NK-92 (cell line): Measurements from ENCODE around the gene PCNX2.

Experiments used
- DNase-seq: peaks from one replicate; lab custom pipeline; 2025; ENCODE audit not compliant: unreplicated experiment; lab: John Stamatoyannopoulos, UW

Gene PCNX2

DNA sequence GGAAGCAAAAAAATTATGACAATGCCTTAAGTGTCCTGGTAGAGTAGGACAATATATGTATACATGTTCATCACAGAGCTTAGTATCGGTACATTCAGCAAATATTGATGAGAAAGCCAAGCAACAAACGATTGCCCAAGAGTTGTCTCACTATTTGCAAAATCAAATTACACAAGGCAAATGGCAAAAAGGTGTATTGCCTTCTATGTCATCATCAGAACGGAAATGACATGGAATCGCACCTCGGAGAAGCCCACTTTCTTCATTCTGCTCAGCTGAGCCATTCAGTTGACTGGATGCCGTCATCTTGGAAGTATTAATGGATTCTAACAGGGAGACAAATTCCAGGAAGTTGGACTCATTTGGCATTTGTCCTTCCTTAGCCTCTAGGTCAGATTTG, 37.7 kb downstream of the PCNX2 start:
- DNase-seq: no peak

DNA sequence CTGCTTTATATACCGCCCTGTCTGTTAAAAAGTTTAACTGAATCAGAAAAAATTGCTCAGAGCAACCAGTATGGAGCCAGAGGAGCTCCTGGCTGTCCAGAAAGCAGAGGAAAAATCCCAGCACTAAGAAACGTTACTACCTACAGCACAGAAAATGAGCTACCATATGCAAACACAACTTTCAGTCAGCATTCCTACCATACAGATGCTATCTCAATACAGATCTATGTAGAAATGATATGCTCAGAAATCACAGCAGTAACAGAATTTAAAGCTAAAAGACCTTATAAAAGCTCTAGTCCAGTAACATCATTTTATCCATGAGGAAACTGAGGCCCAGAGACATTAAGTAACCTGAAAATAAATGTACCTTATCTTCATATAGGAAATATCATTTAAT, 38.7 kb downstream of the PCNX2 start:
- DNase-seq: no peak

DNA sequence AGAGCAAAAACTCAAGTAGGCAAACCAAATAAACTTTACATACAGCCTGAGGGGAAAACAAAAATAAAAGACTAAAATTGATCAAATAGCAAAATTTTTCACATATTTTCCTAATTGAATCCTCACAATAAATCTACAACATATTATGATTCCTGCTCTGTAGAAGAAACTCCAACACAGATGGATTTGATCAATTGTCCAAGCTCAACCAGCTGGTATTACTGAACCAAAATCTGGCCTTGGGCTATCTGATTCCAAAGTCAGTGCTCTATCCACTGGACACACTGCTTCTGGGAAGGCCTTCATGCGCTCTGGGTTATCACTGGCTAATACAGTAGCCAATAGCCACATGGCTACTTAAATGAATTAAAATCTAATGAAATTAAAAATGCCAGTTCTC, 39.3 kb downstream of the PCNX2 start:
- DNase-seq: no peak

DNA sequence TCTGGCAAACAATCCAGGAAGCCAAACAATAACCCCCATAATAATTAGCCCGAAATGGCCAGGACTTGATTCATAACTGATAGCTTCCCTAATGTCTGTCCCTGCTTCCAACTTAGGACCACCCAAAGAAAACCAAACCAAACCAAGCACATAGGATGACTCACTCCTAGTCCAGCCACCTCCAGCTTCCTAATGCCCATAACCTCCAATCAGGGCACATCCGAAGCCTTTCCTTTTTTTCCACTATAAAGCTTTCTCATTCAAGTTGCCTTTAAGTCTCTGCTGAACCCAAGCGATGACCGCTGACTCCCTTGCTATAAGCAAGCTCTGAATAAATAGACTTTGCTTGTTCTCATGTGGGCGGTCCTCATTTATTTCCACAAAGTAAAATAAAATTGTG, 40.4 kb downstream of the PCNX2 start:
- no peak for DNase-seq

DNA sequence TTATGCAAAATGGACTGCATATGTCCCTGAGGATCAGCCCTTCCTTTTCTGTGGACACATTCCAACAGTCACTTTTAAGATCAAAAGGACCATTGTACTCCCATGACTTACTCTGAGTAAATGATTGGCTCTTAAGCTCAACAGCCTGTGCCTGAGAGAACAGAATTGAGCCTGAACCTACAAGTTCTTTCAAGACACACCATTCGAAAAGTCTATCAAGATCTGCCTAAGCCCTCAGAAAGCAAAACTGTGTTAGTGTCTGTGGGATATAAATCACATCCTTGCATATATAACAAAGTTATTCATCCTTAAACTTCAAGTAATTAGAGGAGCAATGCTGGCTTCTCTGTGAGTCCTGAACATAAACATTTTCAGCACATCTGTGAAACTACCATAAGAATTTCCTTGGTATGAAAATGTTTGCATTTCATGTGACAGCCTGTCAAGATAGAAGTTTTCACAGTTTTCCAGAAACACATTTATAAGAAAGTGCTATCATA, 41.6 kb downstream of the PCNX2 start:
- no peak for DNase-seq

DNA sequence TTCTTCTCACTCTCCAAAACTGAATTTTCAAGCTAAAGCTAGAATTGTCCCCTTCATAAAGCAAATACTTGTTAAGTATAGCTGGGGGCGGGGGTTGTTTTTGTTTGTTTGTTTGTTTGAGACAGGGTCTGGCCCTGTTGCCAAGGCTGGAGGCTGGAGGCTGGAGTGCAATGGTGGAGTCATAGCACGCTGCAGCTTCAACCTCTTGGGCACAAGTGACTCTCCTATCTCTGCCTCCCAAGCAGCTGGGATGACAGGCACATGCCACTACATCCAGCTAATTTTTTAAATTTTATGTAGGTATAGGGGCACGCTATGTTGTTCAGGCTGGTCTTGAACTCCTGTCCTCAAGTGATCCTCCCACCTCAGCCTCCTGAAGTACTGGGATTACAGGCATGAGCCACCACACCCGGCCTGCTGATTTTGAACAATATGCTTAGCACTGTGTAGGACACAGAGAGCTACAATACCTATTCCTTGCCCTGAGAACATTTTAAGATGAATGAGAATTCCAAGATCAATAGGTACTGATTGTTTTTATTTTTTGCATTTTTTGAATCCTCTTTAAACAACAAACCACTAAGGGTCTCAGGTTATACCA, 42.2 kb downstream of the PCNX2 start:
- DNase-seq: no peak

GRCh38 chr1:233252441-233252840, 43.1 kb downstream of the PCNX2 start:
- no peak for DNase-seq

GRCh38 chr1:233251201-233251720, 44.3 kb downstream of the PCNX2 start:
- DNase-seq: no peak

DNA sequence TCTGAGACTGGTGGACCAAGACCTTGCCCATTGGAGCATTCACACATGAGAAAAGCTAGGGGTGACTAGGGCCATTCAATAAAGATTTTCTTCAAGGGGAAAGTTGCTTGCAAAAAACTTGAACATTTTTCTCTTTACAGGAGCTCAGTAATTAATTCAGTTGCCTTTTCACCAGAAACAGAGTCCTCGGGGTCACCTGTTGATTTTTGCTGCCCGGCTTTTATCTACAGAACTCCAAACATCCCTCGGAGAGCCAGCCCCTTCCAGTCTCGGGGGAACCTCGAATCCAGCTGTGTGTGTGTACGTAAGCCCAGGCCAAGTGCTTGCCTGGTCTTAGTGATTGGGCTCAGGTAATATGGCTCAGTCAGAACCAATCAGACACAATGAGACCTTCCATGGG, 47.5 kb downstream of the PCNX2 start:
- DNase-seq: no peak

DNA sequence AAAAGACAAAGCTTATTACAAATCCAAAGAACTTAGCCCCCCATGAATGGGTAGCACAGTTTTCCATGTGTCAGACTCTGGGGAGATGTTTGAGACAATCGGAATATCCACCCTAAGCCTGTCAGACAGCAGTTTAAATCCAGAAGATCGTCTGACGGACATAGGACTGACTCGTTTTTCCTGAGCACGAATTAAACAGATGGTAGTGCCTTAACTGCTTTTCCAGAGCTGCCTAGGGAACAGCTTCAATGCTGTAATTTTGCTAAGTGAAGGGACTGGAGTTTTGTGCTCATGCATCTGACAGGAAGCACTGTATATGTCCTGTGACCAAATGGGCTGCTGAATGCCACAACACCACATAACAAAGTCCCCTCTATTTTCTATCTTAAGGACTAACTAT, 48.6 kb downstream of the PCNX2 start:
- no peak for DNase-seq

DNA sequence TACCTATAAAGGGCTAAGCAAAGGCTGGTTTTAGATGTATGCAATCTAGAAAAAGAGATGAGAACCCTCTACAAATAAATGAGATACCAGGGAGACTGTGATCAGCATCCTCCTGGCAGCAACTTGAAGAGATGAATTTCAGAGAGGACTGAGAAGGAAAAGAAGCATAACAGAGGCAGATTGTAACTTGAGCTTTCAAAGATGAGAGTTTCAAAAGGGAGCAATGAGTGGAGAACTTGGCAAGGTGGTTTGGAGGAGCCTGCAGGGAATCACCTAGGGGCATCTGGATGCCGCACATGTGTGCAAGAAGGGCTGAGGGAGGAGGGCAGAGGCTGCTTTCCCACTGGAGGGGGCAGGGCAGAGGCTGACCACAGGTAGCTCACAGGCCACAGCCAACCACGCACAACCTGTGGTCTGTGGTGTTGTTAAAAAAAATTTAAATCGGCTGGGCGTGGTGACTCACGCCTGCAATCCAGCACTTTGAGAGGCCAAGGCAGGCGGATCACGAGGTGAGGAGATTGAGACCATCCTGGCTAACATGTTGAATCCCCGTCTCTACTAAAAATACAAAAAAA, 50.2 kb downstream of the PCNX2 start:
- DNase-seq: no peak

DNA sequence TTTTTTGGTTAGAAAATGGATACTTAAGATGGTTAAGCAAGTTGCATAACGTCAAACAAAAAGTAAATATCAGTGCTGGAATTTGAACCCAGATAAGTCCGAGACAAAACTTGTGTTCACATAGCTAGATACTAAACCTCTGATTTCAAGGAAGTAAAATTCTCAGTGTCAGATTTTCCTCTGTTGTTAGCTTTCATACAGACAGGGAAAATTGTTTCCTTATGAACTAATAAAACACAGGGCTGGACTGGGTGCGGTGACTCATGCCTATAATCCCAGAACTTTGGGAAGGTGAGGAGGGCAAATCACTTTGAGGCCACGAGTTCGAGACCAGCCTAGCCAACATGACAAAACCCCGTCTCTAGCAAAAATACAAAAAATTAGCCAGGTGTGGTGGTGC, 51.3 kb downstream of the PCNX2 start:
- no peak for DNase-seq

DNA sequence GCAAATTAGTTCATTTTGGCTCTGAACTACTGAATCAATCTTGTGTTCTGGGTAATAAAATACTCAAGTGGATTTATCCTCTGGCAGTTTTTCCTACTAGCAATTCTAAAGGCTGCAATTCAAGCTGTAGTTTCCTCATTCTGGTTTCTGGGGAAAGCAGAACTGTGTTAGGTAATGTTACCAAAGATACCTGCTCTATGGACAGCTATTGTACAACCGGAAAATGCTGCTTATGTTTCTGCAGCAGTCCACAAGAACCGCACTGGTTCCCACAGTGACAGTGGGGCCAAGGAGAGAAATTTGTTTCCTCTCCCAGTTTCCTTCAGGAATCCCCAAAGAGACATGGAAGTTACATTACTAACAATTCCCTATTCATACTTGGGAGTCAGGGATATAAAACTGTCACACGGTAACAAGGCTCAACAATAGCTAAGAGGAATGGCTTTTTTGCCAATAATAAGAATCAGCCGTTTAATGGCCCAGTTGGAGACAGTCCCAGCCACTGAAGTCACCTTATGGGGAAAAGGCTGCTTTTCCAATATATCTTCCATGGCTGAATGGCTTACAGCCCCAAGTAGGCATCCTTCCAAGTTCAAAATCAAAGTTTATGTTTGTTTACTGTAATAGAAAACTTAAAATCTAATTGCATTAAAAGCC, 52.6 kb downstream of the PCNX2 start:
- DNase-seq: no peak

- no peak for DNase-seq
These were observed 53.8 kb downstream of the PCNX2 start for GRCh38 chr1:233241759-233242158.

DNA sequence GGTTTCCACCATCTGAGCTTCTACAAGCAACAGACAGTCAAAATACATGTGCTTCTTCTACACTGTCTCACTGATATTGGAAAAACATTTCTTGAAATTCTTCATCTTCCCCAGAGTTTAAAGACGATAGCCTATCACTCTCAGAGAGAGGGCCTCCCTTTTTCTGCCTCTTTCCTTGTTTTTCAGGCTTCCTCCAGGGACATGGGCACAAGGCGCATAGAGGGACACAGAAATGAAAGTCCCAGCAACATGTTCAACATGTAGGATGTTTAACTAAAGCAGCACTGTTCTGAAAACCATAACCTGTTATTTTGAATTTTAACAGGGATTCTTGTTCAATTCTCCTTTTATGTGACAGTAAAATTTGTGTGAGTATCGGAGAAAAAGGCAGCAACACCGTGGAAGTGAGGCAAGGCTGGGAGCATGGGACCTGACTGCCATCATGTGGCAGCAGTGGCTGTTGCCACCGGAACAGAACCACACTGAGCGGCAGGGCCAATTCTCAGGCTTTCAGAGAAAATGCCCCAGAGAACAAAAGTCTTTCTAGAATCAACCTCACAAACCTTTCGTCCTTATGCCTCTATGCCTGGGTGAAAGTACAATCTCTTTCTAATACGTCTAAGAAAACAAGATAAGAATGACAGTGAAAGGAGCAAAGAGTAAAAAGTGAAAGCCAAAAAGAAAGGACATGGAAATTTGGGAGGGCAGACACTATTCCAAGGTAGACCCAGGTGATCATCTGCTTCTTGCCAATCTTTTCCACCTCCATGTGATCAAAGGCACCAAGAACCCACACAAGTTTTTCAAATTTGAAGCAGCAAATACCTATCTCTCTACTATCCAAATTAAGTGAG, 54.5 kb downstream of the PCNX2 start:
- no peak for DNase-seq

DNA sequence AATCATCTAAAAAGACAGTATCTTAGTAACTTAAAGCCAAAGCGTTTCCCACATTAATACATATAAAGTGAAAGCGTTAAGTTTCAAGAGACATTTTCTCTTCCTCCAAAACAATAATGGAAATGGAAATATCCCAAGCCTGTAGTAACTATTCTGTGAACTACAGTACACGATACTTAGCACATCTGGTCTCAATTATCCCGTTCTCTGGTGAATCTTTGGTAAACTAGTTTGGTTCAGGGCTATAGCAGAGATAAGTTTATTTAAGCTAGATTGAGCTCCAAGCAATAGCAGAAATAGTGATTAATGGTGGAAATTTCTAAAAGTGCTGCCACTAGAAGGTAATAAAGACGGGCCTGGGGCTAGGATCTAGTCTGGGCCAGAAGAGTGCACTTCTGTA, 55.2 kb downstream of the PCNX2 start:
- DNase-seq: no peak

DNA sequence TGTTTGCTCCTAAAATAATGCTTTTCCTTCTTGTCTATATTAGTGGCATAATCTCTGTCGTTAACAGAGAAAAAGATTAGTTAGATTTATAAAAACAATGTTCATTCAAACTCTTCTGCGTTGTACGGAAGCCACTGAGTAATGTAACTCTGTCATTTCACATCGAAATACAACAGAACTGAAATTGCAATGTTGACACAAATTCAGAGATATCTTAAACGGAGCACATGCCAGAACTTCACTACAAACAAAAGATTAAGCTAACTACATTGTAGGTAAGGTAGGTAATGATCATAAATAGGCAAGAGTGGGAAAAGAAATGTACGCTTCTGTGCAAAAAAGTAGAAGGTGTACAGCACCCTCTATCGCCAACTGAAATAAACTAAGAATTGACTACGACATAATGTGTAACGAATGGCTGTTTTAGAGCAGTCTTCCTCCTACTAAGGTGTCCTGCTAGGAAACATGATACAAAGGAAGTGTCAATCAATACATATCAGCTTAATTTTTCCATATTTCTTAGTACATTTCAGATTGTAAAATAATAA, 56.6 kb downstream of the PCNX2 start:
- no peak for DNase-seq

- no peak for DNase-seq
These were observed 57.9 kb downstream of the PCNX2 start for GRCh38 chr1:233237647-233238046.

GRCh38 chr1:233233508-233234040, 62.0 kb downstream of the PCNX2 start:
- no peak for DNase-seq

DNA sequence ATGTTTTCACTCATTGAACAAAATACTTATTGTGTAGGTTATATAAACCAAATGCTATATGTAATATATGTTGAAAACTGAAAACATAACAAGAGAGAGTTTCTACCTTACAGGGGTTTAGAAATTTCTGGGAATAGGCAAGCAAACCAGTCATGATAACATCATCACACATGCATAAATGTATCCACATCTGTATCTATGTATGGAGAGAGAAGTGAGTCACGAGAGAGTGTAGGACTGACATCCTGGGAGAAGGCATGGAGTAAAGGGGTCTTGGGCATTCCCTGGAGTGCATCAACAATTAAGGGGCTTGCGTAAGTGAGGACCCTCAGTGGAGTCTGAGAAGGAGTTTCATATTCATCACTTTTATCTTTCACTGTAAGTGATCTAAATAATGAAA, 65.5 kb downstream of the PCNX2 start:
- DNase-seq: no peak

DNA sequence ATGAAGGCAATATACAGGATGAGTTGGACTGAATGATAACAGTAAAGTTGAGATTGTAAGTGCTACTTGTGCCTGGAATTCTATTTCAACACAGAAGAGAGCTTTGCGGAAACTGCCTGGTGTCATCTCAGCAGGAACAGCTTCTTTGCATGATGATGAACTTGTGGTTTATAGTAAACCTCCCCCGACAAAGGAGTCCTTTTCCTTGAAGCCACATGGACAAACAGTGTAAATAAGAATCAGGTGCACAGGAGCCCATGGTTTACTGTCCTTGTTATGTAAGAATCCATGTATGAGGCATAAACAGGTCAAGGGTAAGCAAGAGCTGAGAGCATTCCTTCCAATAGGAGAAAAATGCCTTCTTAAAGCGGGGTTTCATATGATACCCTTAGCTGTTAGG, 66.2 kb downstream of the PCNX2 start:
- DNase-seq: no peak
